T-helper 1 cell (primary cell): ENCODE data around the gene RAP1GDS1.
A peak's percentile ranks its signal among the peaks of the same experiment; 100 is the strongest.
"Not testable (repeated sequence)": the region's sequence is repeated elsewhere in the genome, so short reads cannot be mapped to it uniquely, and the experiment has no call there.

Experiments
- DNase-seq, 5 donors: peaks; one replicate each; pipeline ENCODE4 v3.0.0-alpha.2; 2012 to 2020

The RAP1GDS1 gene

GRCh38 chr4:98446499-98447375, 185.6 kb downstream of the RAP1GDS1 start:
- DNase-seq, result peak in 4 of 5 donors; percentile 26 to 83 (median 33)

- DNase-seq, result no peak
Observed at GRCh38 chr4:98447648-98448047, 186.5 kb downstream of the RAP1GDS1 start.

- peak in 1 of 5 donors; percentile 74 for DNase-seq
Observed at GRCh38 chr4:98448908-98449307, 187.7 kb downstream of the RAP1GDS1 start.

GRCh38 chr4:98452091-98452490, 190.9 kb downstream of the RAP1GDS1 start:
- DNase-seq, result no peak

GRCh38 chr4:98457422-98457821, 196.2 kb downstream of the RAP1GDS1 start:
- not testable (repeated sequence) for DNase-seq

GRCh38 chr4:98461121-98461865, 200.1 kb downstream of the RAP1GDS1 start:
- not testable (repeated sequence) for DNase-seq

- no peak for DNase-seq
Observed at GRCh38 chr4:98462487-98462886, 201.3 kb downstream of the RAP1GDS1 start.

- DNase-seq, result no peak
Observed at GRCh38 chr4:98466868-98467599, 205.8 kb downstream of the RAP1GDS1 start.

GRCh38 chr4:98467627-98468072, 206.5 kb downstream of the RAP1GDS1 start:
- DNase-seq, result peak; percentile 24 to 84 (median 47)

GRCh38 chr4:98468709-98469108, 207.5 kb downstream of the RAP1GDS1 start:
- no peak for DNase-seq

GRCh38 chr4:98469771-98470170, 208.6 kb downstream of the RAP1GDS1 start:
- DNase-seq, result no peak

GRCh38 chr4:98470366-98470765, 209.2 kb downstream of the RAP1GDS1 start:
- no peak for DNase-seq

- DNase-seq, result no peak
Observed at GRCh38 chr4:98470831-98471230, 209.6 kb downstream of the RAP1GDS1 start.

- DNase-seq, result peak in 1 of 5 donors; percentile 65
Observed at GRCh38 chr4:98473046-98473445, 211.9 kb downstream of the RAP1GDS1 start.

GRCh38 chr4:98474408-98474844, 213.2 kb downstream of the RAP1GDS1 start:
- no peak for DNase-seq

- DNase-seq, result no peak
Observed at GRCh38 chr4:98476891-98477290, 215.7 kb downstream of the RAP1GDS1 start.

GRCh38 chr4:98479590-98479989, 218.4 kb downstream of the RAP1GDS1 start:
- peak in 1 of 5 donors; percentile 77 for DNase-seq

- no peak for DNase-seq
Observed at GRCh38 chr4:98480535-98480934, 219.4 kb downstream of the RAP1GDS1 start.

GRCh38 chr4:98481167-98481566, 220.0 kb downstream of the RAP1GDS1 start:
- no peak for DNase-seq

GRCh38 chr4:98482503-98482846, 221.3 kb downstream of the RAP1GDS1 start:
- no peak for DNase-seq

GRCh38 chr4:98482847-98483806, 221.9 kb downstream of the RAP1GDS1 start:
- peak in 1 of 5 donors; percentile 80 for DNase-seq

GRCh38 chr4:98484031-98484430, 222.8 kb downstream of the RAP1GDS1 start:
- no peak for DNase-seq
